ENCODE data around the gene TMEM192.

- TF ChIP-seq CTCF (IDR thresholded peaks at IDR 0.05; ENCODE audit: low read length) (peak; percentile 56), EZH2 (optimal IDR thresholded peaks at IDR 0.05; ENCODE audit: low read depth, low read length) (no peak)
Measured at GRCh38 chr4:165096776-165097175, 15.9 kb downstream of the TMEM192 start.

All from MM.1S (cell line).